Heart left ventricle (tissue), 13 donors: ENCODE data around the gene UBE2R2.

Experiments used
- CTCF ChIP-seq, 12 donors: fragments of 200-600 bp; sonication (generic) in 4 of 12; IDR thresholded peaks; one replicate each; pipeline versions ENCODE4 v1.5.0 to v1.8.0; 2018 to 2022; ENCODE audit warnings: antibody characterized with exemption in 12 of 12, mild to moderate bottlenecking in 5 of 12
- POLR2A ChIP-seq, 2 donors: fragments of 450-650 bp; IDR thresholded peaks; one replicate each; pipeline ENCODE4 v1.6.1; 2017; ENCODE audit warnings: antibody characterized with exemption in 2 of 2, mild to moderate bottlenecking in 2 of 2, moderate library complexity in 2 of 2
- donor health status: ischemic (EF 13 %, LVEDD 7.1; RV severe dilation, severe dysfunction).
- donor health status: DM: no; HTN: yes; CAD: no.
- donor health status: DM: no; HTN: no; CAD: no.
- donor health status: ischemic (EF 25% LVEDD 6.9; RV normal size, moderate dysfunction).
- donor health status: ischemic (EF 25% LVEDD 5.7; RV mildly dilated, moderate dysfunction).
- donor health status: ischemic (EF 35%, LVEDD 5.7; RV mildly dilated, moderate dysfunction).
- donor health status: nonischemic (EF 11% LVEDD 7.7; RV severe dilation, severe dysfunction).
- donor health status: DM: yes; HTN: yes; CAD: no.
- donor health status: PGD.
- donor health status: ischemic (EF 29% LVEDD 5.4; RV normal size, mild dysfunction).
- donor health status: nonischemic (EF 23%, LVEDD 6.1; RV moderate dilation, normal function).

GRCh38 chr9:33794560-33794959 lies 22.4 kb upstream of the UBE2R2 start:
- TF ChIP-seq POLR2A (IDR thresholded peaks at IDR 0.05) (no peak), CTCF (IDR thresholded peaks at IDR 0.05) (no peak)
